Keratinocyte (primary cell): Measurements from ENCODE around the gene NAA50.

Experiments used
- EZH2 ChIP-seq: IDR thresholded peaks from one replicate; pipeline ENCODE4 v1.6.1; 2012; ENCODE audit warnings: inconsistent platforms, mild to moderate bottlenecking, low read length, moderate library complexity
- TF ChIP-seq, protein P1 (sequence below), 3 experiments: IDR thresholded peaks in 1 of 3; conservative IDR thresholded peaks in 1 of 3; optimal IDR thresholded peaks in 1 of 3; 2 replicates in 2 of 3; 3 replicates in 1 of 3; pipeline versions ENCODE3 to v1.5.1; 2011; ENCODE audit warnings: low read length in 3 of 3, mild to moderate bottlenecking in 3 of 3, moderate library complexity in 2 of 3, control low read depth in 1 of 3, inconsistent platforms in 1 of 3; ENCODE audit not compliant: insufficient read depth in 2 of 3; ENCODE audit errors: extremely low read depth in 1 of 3

DNA sequence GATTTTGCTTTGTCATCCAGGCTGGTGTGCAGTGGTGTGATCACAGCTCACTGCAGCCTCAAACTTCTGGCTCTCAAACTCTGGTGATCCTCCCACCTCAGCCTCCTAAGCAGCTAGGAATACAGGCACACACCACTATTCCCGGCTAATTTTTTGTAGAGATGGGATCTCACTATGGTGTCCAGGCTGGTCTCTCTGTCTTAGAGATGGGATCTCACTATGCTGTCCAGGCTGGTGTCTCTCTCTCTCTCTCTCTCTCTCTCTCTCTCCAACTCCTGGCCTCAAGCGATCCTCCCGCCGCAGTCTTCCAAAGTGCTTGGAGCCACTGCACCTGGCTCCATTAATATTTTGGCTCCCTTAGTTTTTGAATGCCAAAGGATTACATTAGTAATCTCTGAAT lies 67.3 kb downstream of the NAA50 start:
- TF ChIP-seq EZH2: no peak
- TF ChIP-seq, protein P1, sequence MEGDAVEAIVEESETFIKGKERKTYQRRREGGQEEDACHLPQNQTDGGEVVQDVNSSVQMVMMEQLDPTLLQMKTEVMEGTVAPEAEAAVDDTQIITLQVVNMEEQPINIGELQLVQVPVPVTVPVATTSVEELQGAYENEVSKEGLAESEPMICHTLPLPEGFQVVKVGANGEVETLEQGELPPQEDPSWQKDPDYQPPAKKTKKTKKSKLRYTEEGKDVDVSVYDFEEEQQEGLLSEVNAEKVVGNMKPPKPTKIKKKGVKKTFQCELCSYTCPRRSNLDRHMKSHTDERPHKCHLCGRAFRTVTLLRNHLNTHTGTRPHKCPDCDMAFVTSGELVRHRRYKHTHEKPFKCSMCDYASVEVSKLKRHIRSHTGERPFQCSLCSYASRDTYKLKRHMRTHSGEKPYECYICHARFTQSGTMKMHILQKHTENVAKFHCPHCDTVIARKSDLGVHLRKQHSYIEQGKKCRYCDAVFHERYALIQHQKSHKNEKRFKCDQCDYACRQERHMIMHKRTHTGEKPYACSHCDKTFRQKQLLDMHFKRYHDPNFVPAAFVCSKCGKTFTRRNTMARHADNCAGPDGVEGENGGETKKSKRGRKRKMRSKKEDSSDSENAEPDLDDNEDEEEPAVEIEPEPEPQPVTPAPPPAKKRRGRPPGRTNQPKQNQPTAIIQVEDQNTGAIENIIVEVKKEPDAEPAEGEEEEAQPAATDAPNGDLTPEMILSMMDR (optimal IDR thresholded peaks at IDR 0.05 in 1 of 3, IDR thresholded peaks at IDR 0.05 in 1 of 3, conservative IDR thresholded peaks at IDR 0.05 in 1 of 3; ENCODE audit: extremely low read depth in 1 of 3, insufficient read depth in 2 of 3, low read length in 3 of 3): no peak
